ENCODE results near the gene MMP25. TPM values are rescaled to one million over a fixed set of nuclear protein-coding genes. Genes with fewer than 3 reads are reported as not detected.

The MMP25 gene
- polyA plus RNA-seq, 3 donors, result 0.71 to 26.6 (median 2.6) TPM

DNA sequence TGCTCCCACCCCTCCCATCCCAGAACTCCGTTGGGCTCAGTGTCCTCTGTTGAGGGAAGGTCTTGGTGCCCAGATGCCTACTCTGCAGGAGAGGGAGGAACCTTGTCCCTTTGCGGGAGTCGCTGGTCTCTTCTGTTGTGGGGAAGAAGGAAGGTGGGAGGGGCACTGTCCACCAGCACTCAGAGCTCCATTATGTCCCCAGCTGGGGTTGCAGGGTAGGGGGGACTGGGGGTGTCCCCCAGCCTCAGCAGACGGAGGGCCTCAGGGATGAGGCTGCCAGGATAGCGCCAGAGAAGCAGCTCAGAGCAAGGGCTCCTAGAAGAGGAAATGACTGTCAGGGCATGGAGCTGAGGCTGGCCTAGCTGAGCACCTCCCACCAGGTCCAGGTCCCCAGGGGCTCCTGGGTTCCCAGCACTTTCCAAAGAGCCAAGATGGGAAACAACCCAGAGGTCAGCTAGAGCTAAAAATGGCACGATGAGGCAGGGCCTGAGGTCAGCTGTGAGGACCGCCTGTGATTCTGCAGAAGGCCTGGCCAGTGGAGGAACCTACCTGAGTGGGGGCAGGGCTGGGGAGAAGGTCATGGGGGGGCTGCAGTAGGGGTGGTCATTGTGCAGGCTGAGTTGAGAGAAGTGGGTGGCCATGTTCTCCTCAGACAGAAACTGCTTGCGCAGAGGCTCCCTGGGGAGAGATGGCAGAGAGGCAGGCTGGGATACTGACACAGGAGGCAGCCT lies 23.5 kb upstream of the MMP25 start:
- peak overlapping the region; percentile 88 to 96 for H3K4me3 Mint-ChIP-seq
- intact Hi-C loops (cut with micrococcal nuclease), result loop anchor here (2.0 to 10.0 kb wide), 5 partner anchors 16 to 1249 kb away; partner anchors contain the start of genes ELOB (in 1 of the 2), PAQR4 (in 1 of the 2) and TFAP4 (in 1 of the 2)
- H3K27me3 Mint-ChIP-seq (ENCODE audit: low read depth in 3 of 3), result peaks cover 18 to 21% (median 19%) of the 10 kb centered on the region in 3 donors
- peak overlapping the region; percentile 44 for H3K9ac ChIP-seq (ENCODE audit: insufficient read depth, low read length, poor library complexity, severe bottlenecking)
- peaks cover 61 to 65% of the 10 kb centered on the region in 2 donors for H3K4me1 ChIP-seq (ENCODE audit: control insufficient read depth in 1 of 2, insufficient read depth in 2 of 2, low read length in 2 of 2)
- peak overlapping the region; percentile 99 for H3K4me2 ChIP-seq (replicated peaks; ENCODE audit: extremely low read depth, low read length, poor library complexity, severe bottlenecking)
- H3K36me3 ChIP-seq (replicated peaks in 1 of 2; ENCODE audit: control insufficient read depth in 1 of 2, insufficient read depth in 2 of 2, low read length in 2 of 2), result peaks cover 19 to 21% of the 10 kb centered on the region in 2 donors
- TF ChIP-seq, protein P1, sequence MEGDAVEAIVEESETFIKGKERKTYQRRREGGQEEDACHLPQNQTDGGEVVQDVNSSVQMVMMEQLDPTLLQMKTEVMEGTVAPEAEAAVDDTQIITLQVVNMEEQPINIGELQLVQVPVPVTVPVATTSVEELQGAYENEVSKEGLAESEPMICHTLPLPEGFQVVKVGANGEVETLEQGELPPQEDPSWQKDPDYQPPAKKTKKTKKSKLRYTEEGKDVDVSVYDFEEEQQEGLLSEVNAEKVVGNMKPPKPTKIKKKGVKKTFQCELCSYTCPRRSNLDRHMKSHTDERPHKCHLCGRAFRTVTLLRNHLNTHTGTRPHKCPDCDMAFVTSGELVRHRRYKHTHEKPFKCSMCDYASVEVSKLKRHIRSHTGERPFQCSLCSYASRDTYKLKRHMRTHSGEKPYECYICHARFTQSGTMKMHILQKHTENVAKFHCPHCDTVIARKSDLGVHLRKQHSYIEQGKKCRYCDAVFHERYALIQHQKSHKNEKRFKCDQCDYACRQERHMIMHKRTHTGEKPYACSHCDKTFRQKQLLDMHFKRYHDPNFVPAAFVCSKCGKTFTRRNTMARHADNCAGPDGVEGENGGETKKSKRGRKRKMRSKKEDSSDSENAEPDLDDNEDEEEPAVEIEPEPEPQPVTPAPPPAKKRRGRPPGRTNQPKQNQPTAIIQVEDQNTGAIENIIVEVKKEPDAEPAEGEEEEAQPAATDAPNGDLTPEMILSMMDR (IDR thresholded peaks at IDR 0.05), result no peak
- DNase-seq, result peak in 2 of 3 donors; percentile 49 to 50
- H3K9me3 ChIP-seq (replicated peaks in 1 of 2; ENCODE audit: control insufficient read depth in 1 of 2, insufficient read depth in 1 of 2, low read length in 2 of 2), result no peaks in the 10 kb centered on the region
- H2AFZ ChIP-seq (ENCODE audit: insufficient read depth, low read depth, low read length, poor library complexity, severe bottlenecking), result peak overlapping the region; percentile 42
- H3K36me3 Mint-ChIP-seq, result peaks cover 18 to 24% of the 10 kb centered on the region in 2 donors
- peak overlapping the region; percentile 87 to 99 (median 95) for H3K27ac Mint-ChIP-seq
- WGBS (ENCODE audit: insufficient coverage), result 38% methylated on average over 6 of the region's 8 CpGs
- no peaks in the 10 kb centered on the region for H3K79me2 ChIP-seq (ENCODE audit: insufficient read depth, low read length)
- peaks cover 66% of the 10 kb centered on the region for H4K20me1 ChIP-seq (ENCODE audit: insufficient read depth, low read length)
- H3K9me3 Mint-ChIP-seq, result peaks cover 0 to 8% (median 0%) of the 10 kb centered on the region in 7 donors
- peaks cover 0 to 14% of the 10 kb centered on the region in 2 donors for H3K27me3 ChIP-seq (ENCODE audit: control insufficient read depth in 2 of 2, insufficient read depth in 2 of 2, low read length in 2 of 2)
- peak overlapping the region in 2 of 3 experiments; percentile 58 to 91 for H3K4me3 ChIP-seq (replicated peaks in 1 of 3; ENCODE audit: low read depth in 2 of 3, low read length in 3 of 3)
- H3K27ac ChIP-seq (ENCODE audit: low read depth in 1 of 2, low read length in 2 of 2), result peak overlapping the region; percentile 18 to 96
- peaks cover 58% of the 10 kb centered on the region for H3K4me1 Mint-ChIP-seq

DNA sequence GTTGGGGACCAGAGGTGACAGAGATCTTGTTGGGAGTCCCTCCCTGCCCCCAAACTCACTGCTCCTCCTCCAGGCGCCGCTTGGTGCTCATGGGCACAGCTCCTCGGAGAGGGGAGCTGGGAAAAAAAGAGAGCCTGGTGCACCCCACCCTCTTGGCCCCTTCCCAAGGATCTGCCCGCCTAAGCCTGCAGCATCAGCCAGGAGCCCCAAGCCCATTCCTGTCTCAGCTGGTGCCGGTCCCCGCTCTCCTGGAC lies 23.0 kb upstream of the MMP25 start:
- H3K9me3 Mint-ChIP-seq, result peaks cover 0 to 8% (median 0%) of the 10 kb centered on the region in 7 donors
- WGBS (ENCODE audit: insufficient coverage), result 29% methylated on average over 3 of the region's 6 CpGs
- Histone ChIP-seq H3K36me3 (replicated peaks in 1 of 2; ENCODE audit: control insufficient read depth in 1 of 2, insufficient read depth in 2 of 2, low read length in 2 of 2) (peaks cover 19 to 21% of the 10 kb centered on the region in 2 donors), H3K4me2 (replicated peaks; ENCODE audit: extremely low read depth, low read length, poor library complexity, severe bottlenecking) (peak overlapping the region; percentile 99), H2AFZ (ENCODE audit: insufficient read depth, low read depth, low read length, poor library complexity, severe bottlenecking) (peak overlapping the region; percentile 81), H3K79me2 (ENCODE audit: insufficient read depth, low read length) (no peaks in the 10 kb centered on the region), H3K4me3 (replicated peaks in 1 of 3; ENCODE audit: low read depth in 2 of 3, low read length in 3 of 3) (peak overlapping the region; percentile 44 to 91 (median 58)), H3K4me1 (ENCODE audit: control insufficient read depth in 1 of 2, insufficient read depth in 2 of 2, low read length in 2 of 2) (peaks cover 57 to 65% of the 10 kb centered on the region in 2 donors), H3K9ac (ENCODE audit: insufficient read depth, low read length, poor library complexity, severe bottlenecking) (peak overlapping the region; percentile 86), H3K9me3 (replicated peaks in 1 of 2; ENCODE audit: control insufficient read depth in 1 of 2, insufficient read depth in 1 of 2, low read length in 2 of 2) (no peaks in the 10 kb centered on the region), H4K20me1 (ENCODE audit: insufficient read depth, low read length) (peaks cover 69% of the 10 kb centered on the region), H3K27me3 (ENCODE audit: control insufficient read depth in 2 of 2, insufficient read depth in 2 of 2, low read length in 2 of 2) (peaks cover 0 to 9% of the 10 kb centered on the region in 2 donors), H3K27ac (ENCODE audit: low read depth in 1 of 2, low read length in 2 of 2) (peak overlapping the region; percentile 34 to 96)
- intact Hi-C loops (cut with micrococcal nuclease), result loop anchor here (2.0 to 10.0 kb wide), 5 partner anchors 17 to 1249 kb away; partner anchors contain the start of genes ELOB (in 1 of the 2), PAQR4 (in 1 of the 2) and TFAP4 (in 1 of the 2)
- TF ChIP-seq, protein P1 (IDR thresholded peaks at IDR 0.05), result no peak
- H3K36me3 Mint-ChIP-seq, result peaks cover 18 to 24% of the 10 kb centered on the region in 2 donors
- H3K4me3 Mint-ChIP-seq, result peak overlapping the region; percentile 88 to 96
- no peak for DNase-seq
- peaks cover 15 to 20% (median 16%) of the 10 kb centered on the region in 3 donors for H3K27me3 Mint-ChIP-seq (ENCODE audit: low read depth in 3 of 3)
- peaks cover 56% of the 10 kb centered on the region for H3K4me1 Mint-ChIP-seq
- peak overlapping the region; percentile 87 to 99 (median 94) for H3K27ac Mint-ChIP-seq
